ENCODE measurements around the gene TMEM184C. TPM values are rescaled to one million over a fixed set of nuclear protein-coding genes. Genes with fewer than 3 reads are reported as not detected.

The TMEM184C gene
- total RNA-seq = 19.4 and 37.4 TPM in 2 replicates

GRCh38 chr4:147617173-147617840 is at the start of gene TMEM184C:
Gene TMEM184C (plus strand): TSS chr4:147617397. CDS start chr4:147617957, 560 bp downstream.

GRCh38 chr4:147683717-147684700 is 66.8 kb downstream of the TMEM184C start, which contains the start of gene PRMT9:
Gene PRMT9 (minus strand): TSS chr4:147684163. CDS start chr4:147683987, 176 bp downstream.

Other genes starting within 250 kb of the TMEM184C start
- 14.9 and 42.8 TPM in 2 replicates for gene EDNRA, start 136.3 kb upstream of the TMEM184C start, total RNA-seq
- gene PRMT9, start 66.8 kb downstream of the TMEM184C start, total RNA-seq = 5.3 and 9.3 TPM in 2 replicates
- 18.4 and 20.8 TPM in 2 replicates for gene ARHGAP10, start 114.7 kb downstream of the TMEM184C start, total RNA-seq

Measured in epithelial cell of alveolus of lung (primary cell).